CD4-positive, alpha-beta T cell (primary cell): ENCODE measurements around the gene ARMC9. TPM values are rescaled to one million over a fixed set of nuclear protein-coding genes. Genes with fewer than 3 reads are reported as not detected.

Experiments used
- ATAC-seq: fragments of 200-7000 bp; cut with Tn5 transposase; one replicate; pipeline ENCODE4 v1.10.0; 2022; ENCODE audit warnings: mild to moderate bottlenecking; ENCODE audit not compliant: poor library complexity
- CTCF ChIA-PET: fragments of 350-600 bp; sonication (Branson Sonifier 250); formaldehyde crosslinking; loops from one replicate; lab custom pipeline; 2021; ENCODE audit warnings: antibody characterized with exemption, inconsistent platforms; lab: Charles Lee
- POLR2A ChIA-PET: fragments of 350-600 bp; sonication (Branson Sonifier 250); formaldehyde crosslinking; loops from one replicate; lab custom pipeline; 2021; ENCODE audit warnings: antibody characterized with exemption, inconsistent platforms; lab: Charles Lee
- DNase-seq, 14 experiments: peaks; one replicate each; pipeline ENCODE4 v3.0.0-alpha.2; 2013 to 2020; ENCODE audit warnings: mixed read lengths in 2 of 14
- H3K27ac ChIP-seq, 2 donors: one replicate each; pipeline versions ENCODE4 v1.5.1 to v1.7.0; 2013; ENCODE audit warnings: low read length in 2 of 2, low read depth in 1 of 2, mild to moderate bottlenecking in 1 of 2
- H3K27me3 ChIP-seq, 2 experiments: 1 replicate in 1 of 2; 2 replicates in 1 of 2; pipeline versions ENCODE4 v1.6.1 to v1.7.0; 2013; ENCODE audit warnings: low read length in 2 of 2, control low read depth in 1 of 2, mild to moderate bottlenecking in 1 of 2, moderate library complexity in 1 of 2; ENCODE audit not compliant: insufficient read depth in 2 of 2, control insufficient read depth in 1 of 2
- H3K36me3 ChIP-seq: one replicate; pipeline ENCODE4 v1.6.1; 2013; ENCODE audit warnings: low read length, control low read depth; ENCODE audit not compliant: insufficient read depth
- H3K4me1 ChIP-seq: one replicate; pipeline ENCODE4 v1.6.1; 2013; ENCODE audit warnings: low read length, control low read depth; ENCODE audit not compliant: insufficient read depth
- H3K4me3 ChIP-seq: one replicate; pipeline ENCODE4 v1.5.1; 2013; ENCODE audit warnings: mild to moderate bottlenecking, low read length, moderate library complexity
- H3K9me3 ChIP-seq, 2 experiments: 1 replicate in 1 of 2; 2 replicates in 1 of 2; pipeline versions ENCODE4 v1.6.1 to v1.7.0; 2013; ENCODE audit warnings: low read length in 2 of 2, mild to moderate bottlenecking in 2 of 2, control low read depth in 1 of 2, moderate library complexity in 1 of 2; ENCODE audit not compliant: control insufficient read depth in 1 of 2, insufficient read depth in 1 of 2
- H3K27ac Mint-ChIP-seq: one replicate; pipeline ENCODE4 v1.8.0; 2020; ENCODE audit warnings: mixed read lengths
- H3K27me3 Mint-ChIP-seq: one replicate; pipeline ENCODE4 v1.8.0; 2021; ENCODE audit warnings: mixed read lengths
- H3K36me3 Mint-ChIP-seq: one replicate; pipeline ENCODE4 v1.8.0; 2021; ENCODE audit warnings: low read depth, mixed read lengths
- H3K4me1 Mint-ChIP-seq: one replicate; pipeline ENCODE4 v1.8.0; 2021; ENCODE audit warnings: low read depth, mixed read lengths
- H3K4me3 Mint-ChIP-seq: one replicate; pipeline ENCODE4 v1.8.0; 2020; ENCODE audit warnings: mild to moderate bottlenecking, mixed read lengths
- H3K9me3 Mint-ChIP-seq: one replicate; pipeline ENCODE4 v1.8.0; 2020; ENCODE audit warnings: mixed read lengths
- intact Hi-C, 2 experiments: fragments of 100-400 bp; cut with DNase I in 1 of 2; cut with micrococcal nuclease in 1 of 2; formaldehyde crosslinking; loops; one replicate each; pipeline versions ENCODE4 v1.15.1 to v1.9.0; 2023 to 2025; cut with DNase I, micrococcal nuclease
- total RNA-seq, 174 experiments: library from RNA in 2 of 174; stranded (reverse) in 2 of 174; gene quantifications; one replicate each; pipeline ENCODE4 v1.2.3 and lab custom pipeline; 2021 to 2026
- TF ChIP-seq, protein P1 (sequence below): fragments of 200-600 bp; IDR thresholded peaks from one replicate; pipeline ENCODE4 v1.8.0; 2022; ENCODE audit warnings: antibody characterized with exemption, mild to moderate bottlenecking

Gene ARMC9
- total RNA-seq, 2 experiments from 2014 or later = 0.16 to 0.42 TPM

DNA sequence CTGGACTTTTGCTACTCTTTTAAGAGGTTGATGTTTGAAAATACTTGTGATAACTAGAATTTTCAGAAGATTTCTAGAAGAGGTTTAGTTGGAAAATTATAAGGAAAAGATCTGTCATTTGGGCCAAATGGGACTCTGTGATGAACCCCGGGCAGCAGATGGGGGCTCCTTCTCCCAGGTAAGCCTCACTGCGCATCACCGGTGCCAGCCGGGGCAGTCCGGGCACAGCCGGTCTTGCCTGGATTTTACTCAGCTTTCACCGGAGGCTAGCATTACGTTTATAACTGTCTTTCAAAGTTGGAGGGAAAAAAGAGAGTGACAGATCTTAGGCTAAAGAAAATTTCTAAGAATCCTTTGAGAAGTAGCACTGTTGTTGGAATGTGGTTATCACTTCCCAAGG, 99.7 kb downstream of the ARMC9 start:
- Histone ChIP-seq H3K36me3 (no peaks in the 10 kb centered on the region), H3K9me3 (no peaks in the 10 kb centered on the region), H3K27ac (no peak overlapping the region), H3K27me3 (no peaks in the 10 kb centered on the region), H3K4me3 (no peak overlapping the region), H3K4me1 (no peaks in the 10 kb centered on the region)
- ATAC-seq (no peak), DNase-seq (no peak)
- POLR2A ChIA-PET = no interaction called here
- no peak overlapping the region for H3K4me3 Mint-ChIP-seq
- no peaks in the 10 kb centered on the region for H3K27me3 Mint-ChIP-seq
- CTCF ChIA-PET = no interaction called here
- intact Hi-C loops = loop anchor here (5.0 kb wide), 1 partner anchor 154 kb away; no protein-coding TSS in a partner anchor
- no peaks in the 10 kb centered on the region for H3K9me3 Mint-ChIP-seq
- TF ChIP-seq, protein P1, sequence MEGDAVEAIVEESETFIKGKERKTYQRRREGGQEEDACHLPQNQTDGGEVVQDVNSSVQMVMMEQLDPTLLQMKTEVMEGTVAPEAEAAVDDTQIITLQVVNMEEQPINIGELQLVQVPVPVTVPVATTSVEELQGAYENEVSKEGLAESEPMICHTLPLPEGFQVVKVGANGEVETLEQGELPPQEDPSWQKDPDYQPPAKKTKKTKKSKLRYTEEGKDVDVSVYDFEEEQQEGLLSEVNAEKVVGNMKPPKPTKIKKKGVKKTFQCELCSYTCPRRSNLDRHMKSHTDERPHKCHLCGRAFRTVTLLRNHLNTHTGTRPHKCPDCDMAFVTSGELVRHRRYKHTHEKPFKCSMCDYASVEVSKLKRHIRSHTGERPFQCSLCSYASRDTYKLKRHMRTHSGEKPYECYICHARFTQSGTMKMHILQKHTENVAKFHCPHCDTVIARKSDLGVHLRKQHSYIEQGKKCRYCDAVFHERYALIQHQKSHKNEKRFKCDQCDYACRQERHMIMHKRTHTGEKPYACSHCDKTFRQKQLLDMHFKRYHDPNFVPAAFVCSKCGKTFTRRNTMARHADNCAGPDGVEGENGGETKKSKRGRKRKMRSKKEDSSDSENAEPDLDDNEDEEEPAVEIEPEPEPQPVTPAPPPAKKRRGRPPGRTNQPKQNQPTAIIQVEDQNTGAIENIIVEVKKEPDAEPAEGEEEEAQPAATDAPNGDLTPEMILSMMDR = no peak
- H3K4me1 Mint-ChIP-seq = no peaks in the 10 kb centered on the region
- no peak overlapping the region for H3K27ac Mint-ChIP-seq
- no peaks in the 10 kb centered on the region for H3K36me3 Mint-ChIP-seq

DNA sequence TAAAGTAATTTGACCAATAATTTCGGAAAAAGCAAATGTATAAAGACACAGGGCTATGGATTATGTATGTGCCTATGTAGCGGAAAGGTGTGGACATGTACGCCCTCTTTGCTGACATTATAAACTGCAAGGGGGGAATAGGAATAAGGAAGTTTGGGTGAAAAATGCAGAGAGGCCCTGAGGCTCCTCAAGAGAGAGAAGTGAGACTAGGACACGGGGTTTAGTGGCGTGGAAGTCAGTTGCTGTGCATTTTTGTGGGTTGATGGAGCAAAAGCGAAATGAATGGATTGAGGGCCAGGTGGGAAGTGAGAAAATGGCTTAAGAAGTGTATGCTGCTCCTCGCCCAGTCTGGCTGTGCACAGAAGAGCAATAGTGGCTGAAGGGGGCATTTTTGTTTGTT, 100.8 kb downstream of the ARMC9 start:
- H3K27ac ChIP-seq = no peak overlapping the region
- H3K4me3 Mint-ChIP-seq = no peak overlapping the region
- CTCF ChIA-PET = no interaction called here
- no peaks in the 10 kb centered on the region for H3K27me3 Mint-ChIP-seq
- no peaks in the 10 kb centered on the region for H3K9me3 ChIP-seq
- intact Hi-C loops = loop anchor here (5.0 kb wide), 1 partner anchor 153 kb away; no protein-coding TSS in a partner anchor
- H3K4me1 Mint-ChIP-seq = no peaks in the 10 kb centered on the region
- H3K27me3 ChIP-seq = no peaks in the 10 kb centered on the region
- DNase-seq (peak in 2 of 14 experiments; percentile 32 to 34), ATAC-seq (no peak)
- H3K27ac Mint-ChIP-seq = no peak overlapping the region
- POLR2A ChIA-PET = no interaction called here
- no peaks in the 10 kb centered on the region for H3K9me3 Mint-ChIP-seq
- no peak overlapping the region for H3K4me3 ChIP-seq
- H3K36me3 Mint-ChIP-seq = no peaks in the 10 kb centered on the region
- H3K36me3 ChIP-seq = no peaks in the 10 kb centered on the region
- H3K4me1 ChIP-seq = no peaks in the 10 kb centered on the region
- TF ChIP-seq, protein P1 = no peak

DNA sequence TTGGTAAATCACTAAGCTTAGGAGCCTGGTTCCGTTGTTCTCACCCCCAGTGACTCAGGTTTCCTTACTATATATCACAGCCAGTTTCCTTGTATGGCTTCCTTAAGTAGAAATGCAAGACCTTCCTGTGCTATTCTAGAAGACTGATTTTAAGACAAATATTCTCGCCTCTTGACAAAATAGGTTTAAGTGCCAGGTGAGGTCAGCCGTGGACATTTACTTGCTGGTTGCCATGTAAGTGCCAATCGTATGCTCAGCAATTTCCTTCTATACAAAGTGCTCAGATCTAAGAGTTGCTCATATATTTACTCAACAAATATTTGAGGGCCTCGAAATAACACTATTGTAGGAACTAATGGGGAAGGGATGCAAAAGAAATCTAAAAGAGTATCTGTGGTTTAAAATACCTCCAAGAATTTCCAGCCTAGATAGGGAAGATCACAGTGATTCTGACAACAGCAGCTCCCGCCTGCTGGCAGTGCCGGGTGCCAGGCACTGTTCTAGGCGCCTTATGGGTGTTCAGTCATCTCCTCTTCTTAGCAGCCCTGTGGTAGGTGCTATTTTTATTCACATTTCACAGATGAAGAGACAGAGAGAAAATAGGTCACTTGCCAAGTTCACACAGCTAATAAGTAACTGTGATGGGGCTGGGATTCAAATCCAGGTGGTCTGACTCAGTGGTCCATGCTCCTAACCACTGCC, 101.7 kb downstream of the ARMC9 start:
- H3K27ac Mint-ChIP-seq = no peak overlapping the region
- H3K9me3 Mint-ChIP-seq = no peaks in the 10 kb centered on the region
- no peak overlapping the region for H3K4me3 Mint-ChIP-seq
- no peaks in the 10 kb centered on the region for H3K27me3 ChIP-seq
- no peaks in the 10 kb centered on the region for H3K4me1 ChIP-seq
- TF ChIP-seq, protein P1 = no peak
- ATAC-seq = no peak
- no peak overlapping the region for H3K27ac ChIP-seq
- CTCF ChIA-PET = no interaction called here
- no peaks in the 10 kb centered on the region for H3K4me1 Mint-ChIP-seq
- POLR2A ChIA-PET = no interaction called here
- intact Hi-C loops = no loop called here
- no peak overlapping the region for H3K4me3 ChIP-seq
- H3K27me3 Mint-ChIP-seq = no peaks in the 10 kb centered on the region
- no peaks in the 10 kb centered on the region for H3K36me3 Mint-ChIP-seq
- no peak for DNase-seq
- H3K36me3 ChIP-seq = no peaks in the 10 kb centered on the region
- H3K9me3 ChIP-seq = no peaks in the 10 kb centered on the region
